WTC11 (cell line): Measurements from ENCODE around the gene RDH16. TPM values are rescaled to one million over a fixed set of nuclear protein-coding genes. Genes with fewer than 3 reads are reported as not detected.
"Not testable (repeated sequence)": the region's sequence is repeated elsewhere in the genome, so short reads cannot be mapped to it uniquely, and the experiment has no call there.

ENCODE experiments used
- ATAC-seq: fragments of 200-7000 bp; cut with Tn5 transposase; 2 replicates; pipeline ENCODE4 v1.10.0; 2021; ENCODE audit warnings: mild to moderate bottlenecking, moderate library complexity
- CTCF ChIA-PET: fragments of 300-600 bp; sonication (Branson Sonifier 250); formaldehyde crosslinking; loops from one replicate; lab custom pipeline; 2021; ENCODE audit warnings: antibody characterized with exemption; lab: Charles Lee
- POLR2A ChIA-PET: fragments of 350-600 bp; sonication (Branson Sonifier 250); formaldehyde crosslinking; loops from one replicate; lab custom pipeline; 2021; ENCODE audit warnings: antibody characterized with exemption; lab: Charles Lee
- DNase-seq: peaks from one replicate; pipeline ENCODE4 v3.0.0; 2021; ENCODE audit warnings: low spot score
- H3K27ac Mint-ChIP-seq: 2 replicates; pipeline ENCODE4 v1.8.0; 2021; ENCODE audit warnings: mixed read lengths
- H3K27me3 Mint-ChIP-seq: 2 replicates; pipeline ENCODE4 v1.8.0; 2021; ENCODE audit warnings: low read depth, mild to moderate bottlenecking, moderate library complexity, mixed read lengths
- H3K36me3 Mint-ChIP-seq: 2 replicates; pipeline ENCODE4 v1.8.0; 2021; ENCODE audit warnings: mixed read lengths
- H3K4me1 Mint-ChIP-seq: 2 replicates; pipeline ENCODE4 v1.8.0; 2022; ENCODE audit warnings: mixed read lengths
- H3K4me3 Mint-ChIP-seq: 2 replicates; pipeline ENCODE4 v1.8.0; 2021; ENCODE audit warnings: mild to moderate bottlenecking, moderate library complexity, mixed read lengths
- H3K9me3 Mint-ChIP-seq: 2 replicates; pipeline ENCODE4 v1.8.0; 2021; ENCODE audit warnings: mixed read lengths
- CBFB ChIP-seq: sonication (generic); formaldehyde crosslinking; IDR thresholded peaks from 2 replicates; pipeline ENCODE4 v1.8.1; 2022; ENCODE audit warnings: mild to moderate bottlenecking, low read depth, missing genetic modification reagents
- ELF4 ChIP-seq: sonication (generic); formaldehyde crosslinking; IDR thresholded peaks from 2 replicates; pipeline ENCODE4 v1.8.1; 2022; ENCODE audit warnings: low read depth, mild to moderate bottlenecking, moderate library complexity, missing genetic modification reagents
- JAZF1 ChIP-seq: fragments of 250-450 bp; sonication (Bioruptor Pico); IDR thresholded peaks from 2 replicates; pipeline ENCODE4 v1.9.0; 2021; ENCODE audit warnings: moderate library complexity, mild to moderate bottlenecking, inconsistent platforms
- KAT7 ChIP-seq: sonication (generic); formaldehyde crosslinking; IDR thresholded peaks from 2 replicates; pipeline ENCODE4 v1.8.1; 2023; ENCODE audit warnings: missing genetic modification reagents, mild to moderate bottlenecking, borderline replicate concordance
- MYBL2 ChIP-seq: sonication (generic); formaldehyde crosslinking; IDR thresholded peaks from 2 replicates; pipeline ENCODE4 v1.8.1; 2023; ENCODE audit warnings: mild to moderate bottlenecking, moderate library complexity, missing genetic modification reagents
- RORB ChIP-seq: fragments of 250-450 bp; sonication (Bioruptor Pico); IDR thresholded peaks from 2 replicates; pipeline ENCODE4 v1.9.0; 2021; ENCODE audit warnings: mild to moderate bottlenecking
- SMAD4 ChIP-seq: sonication (generic); formaldehyde crosslinking; IDR thresholded peaks from 2 replicates; pipeline ENCODE4 v1.8.0; 2022; ENCODE audit warnings: mild to moderate bottlenecking, missing genetic modification reagents
- SOX15 ChIP-seq: fragments of 250-450 bp; sonication (Bioruptor Pico); IDR thresholded peaks from 2 replicates; pipeline ENCODE4 v1.9.0; 2021; ENCODE audit warnings: mild to moderate bottlenecking
- SP1 ChIP-seq: sonication (generic); formaldehyde crosslinking; conservative IDR thresholded peaks from 2 replicates; pipeline ENCODE4 v1.8.1; 2022; ENCODE audit warnings: missing genetic modification reagents
- ZNF219 ChIP-seq: sonication (generic); formaldehyde crosslinking; IDR thresholded peaks from 2 replicates; pipeline ENCODE4 v1.8.0; 2023; ENCODE audit warnings: missing genetic modification reagents, mild to moderate bottlenecking, borderline replicate concordance
- ZNF317 ChIP-seq: sonication (generic); formaldehyde crosslinking; IDR thresholded peaks from 2 replicates; pipeline ENCODE4 v1.8.1; 2023; ENCODE audit warnings: low read depth, mild to moderate bottlenecking, moderate library complexity, missing genetic modification reagents, borderline replicate concordance
- total RNA-seq: library from RNA; stranded (reverse); gene quantifications from 3 replicates; pipeline ENCODE4 v1.2.3, GENCODE V29; 2021
- TF ChIP-seq, protein P1 (sequence below): sonication (generic); formaldehyde crosslinking; IDR thresholded peaks from 2 replicates; pipeline ENCODE4 v1.8.0; 2022; ENCODE audit warnings: mild to moderate bottlenecking, missing genetic modification reagents
- TF ChIP-seq, protein P2 (sequence below): sonication (generic); formaldehyde crosslinking; IDR thresholded peaks from 2 replicates; pipeline ENCODE4 v1.8.1; 2023; ENCODE audit warnings: mild to moderate bottlenecking, missing genetic modification reagents
- TF ChIP-seq, protein P3 (sequence below): sonication (generic); formaldehyde crosslinking; IDR thresholded peaks from 2 replicates; pipeline ENCODE4 v1.8.1; 2022; ENCODE audit warnings: low read depth, mild to moderate bottlenecking, moderate library complexity, missing genetic modification reagents, borderline replicate concordance
- TF ChIP-seq, protein P4 (sequence below): sonication (generic); formaldehyde crosslinking; IDR thresholded peaks from 2 replicates; pipeline ENCODE4 v1.8.1; 2023; ENCODE audit warnings: mild to moderate bottlenecking, missing genetic modification reagents
- TF ChIP-seq, protein P5 (sequence below): sonication (generic); formaldehyde crosslinking; IDR thresholded peaks from 2 replicates; pipeline ENCODE4 v1.8.0; 2023; ENCODE audit warnings: missing genetic modification reagents
- TF ChIP-seq, protein P6 (sequence below): sonication (generic); formaldehyde crosslinking; IDR thresholded peaks from 2 replicates; pipeline ENCODE4 v1.8.1; 2023; ENCODE audit warnings: mild to moderate bottlenecking, missing genetic modification reagents, moderate library complexity
- TF ChIP-seq, protein P7 (sequence below): sonication (generic); formaldehyde crosslinking; IDR thresholded peaks from 2 replicates; pipeline ENCODE4 v1.8.0; 2023; ENCODE audit warnings: mild to moderate bottlenecking, missing genetic modification reagents
- TF ChIP-seq, protein P8 (sequence below): sonication (generic); formaldehyde crosslinking; conservative IDR thresholded peaks from 2 replicates; pipeline ENCODE4 v1.8.1; 2022; ENCODE audit warnings: mild to moderate bottlenecking, missing genetic modification reagents

The RDH16 gene
- total RNA-seq, 1 experiment from 2014 or later = 1.0 TPM

DNA sequence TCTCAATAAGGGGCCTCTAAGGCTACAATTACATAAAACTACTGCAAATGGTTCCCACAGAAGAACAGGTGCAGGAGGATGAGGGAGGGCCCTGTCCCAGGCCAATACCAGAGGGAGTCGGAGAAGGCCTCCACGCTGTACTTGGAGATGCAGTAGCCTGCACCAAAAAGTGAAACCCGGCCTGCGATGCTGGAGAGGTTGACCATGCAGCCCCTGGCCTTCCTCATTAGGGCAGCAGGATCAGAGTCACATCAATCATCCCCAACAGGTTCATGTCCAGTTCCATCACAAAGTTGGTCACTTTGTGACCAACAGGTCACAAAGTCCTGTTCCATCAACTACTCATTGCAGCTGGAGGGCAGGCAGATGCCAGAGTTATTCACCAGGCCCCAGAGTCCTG is 26.0 kb upstream of the RDH16 start:
- POLR2A ChIA-PET = no interaction called here
- Mint-ChIP-seq H3K27me3 (no peaks in the 10 kb centered on the region; the same call in 1 of the 2 replicates), H3K27ac (no peak overlapping the region), H3K36me3 (no peaks in the 10 kb centered on the region), H3K4me1 (peaks cover 8% of the 10 kb centered on the region), H3K4me3 (no peak overlapping the region), H3K9me3 (peaks cover 11% of the 10 kb centered on the region; the same call in 1 of the 2 replicates)
- CTCF ChIA-PET = no interaction called here
- ATAC-seq (no peak), DNase-seq (no peak)
- TF ChIP-seq MYBL2 (no peak), ZNF317 (no peak), SP1 (CRISPR knock-in tag) (no peak), ZNF219 (no peak), CBFB (CRISPR knock-in tag) (no peak), JAZF1 (CRISPR knock-in tag) (no peak), SMAD4 (CRISPR knock-in tag) (no peak), ELF4 (no peak), RORB (no peak)
- TF ChIP-seq, protein P1, sequence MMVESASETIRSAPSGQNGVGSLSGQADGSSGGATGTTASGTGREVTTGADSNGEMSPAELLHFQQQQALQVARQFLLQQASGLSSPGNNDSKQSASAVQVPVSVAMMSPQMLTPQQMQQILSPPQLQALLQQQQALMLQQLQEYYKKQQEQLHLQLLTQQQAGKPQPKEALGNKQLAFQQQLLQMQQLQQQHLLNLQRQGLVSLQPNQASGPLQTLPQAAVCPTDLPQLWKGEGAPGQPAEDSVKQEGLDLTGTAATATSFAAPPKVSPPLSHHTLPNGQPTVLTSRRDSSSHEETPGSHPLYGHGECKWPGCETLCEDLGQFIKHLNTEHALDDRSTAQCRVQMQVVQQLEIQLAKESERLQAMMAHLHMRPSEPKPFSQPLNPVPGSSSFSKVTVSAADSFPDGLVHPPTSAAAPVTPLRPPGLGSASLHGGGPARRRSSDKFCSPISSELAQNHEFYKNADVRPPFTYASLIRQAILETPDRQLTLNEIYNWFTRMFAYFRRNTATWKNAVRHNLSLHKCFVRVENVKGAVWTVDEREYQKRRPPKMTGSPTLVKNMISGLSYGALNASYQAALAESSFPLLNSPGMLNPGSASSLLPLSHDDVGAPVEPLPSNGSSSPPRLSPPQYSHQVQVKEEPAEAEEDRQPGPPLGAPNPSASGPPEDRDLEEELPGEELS (CRISPR knock-in tag) = no peak
- TF ChIP-seq, protein P2, sequence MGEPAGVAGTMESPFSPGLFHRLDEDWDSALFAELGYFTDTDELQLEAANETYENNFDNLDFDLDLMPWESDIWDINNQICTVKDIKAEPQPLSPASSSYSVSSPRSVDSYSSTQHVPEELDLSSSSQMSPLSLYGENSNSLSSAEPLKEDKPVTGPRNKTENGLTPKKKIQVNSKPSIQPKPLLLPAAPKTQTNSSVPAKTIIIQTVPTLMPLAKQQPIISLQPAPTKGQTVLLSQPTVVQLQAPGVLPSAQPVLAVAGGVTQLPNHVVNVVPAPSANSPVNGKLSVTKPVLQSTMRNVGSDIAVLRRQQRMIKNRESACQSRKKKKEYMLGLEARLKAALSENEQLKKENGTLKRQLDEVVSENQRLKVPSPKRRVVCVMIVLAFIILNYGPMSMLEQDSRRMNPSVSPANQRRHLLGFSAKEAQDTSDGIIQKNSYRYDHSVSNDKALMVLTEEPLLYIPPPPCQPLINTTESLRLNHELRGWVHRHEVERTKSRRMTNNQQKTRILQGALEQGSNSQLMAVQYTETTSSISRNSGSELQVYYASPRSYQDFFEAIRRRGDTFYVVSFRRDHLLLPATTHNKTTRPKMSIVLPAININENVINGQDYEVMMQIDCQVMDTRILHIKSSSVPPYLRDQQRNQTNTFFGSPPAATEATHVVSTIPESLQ (CRISPR knock-in tag) = no peak
- TF ChIP-seq, protein P3, sequence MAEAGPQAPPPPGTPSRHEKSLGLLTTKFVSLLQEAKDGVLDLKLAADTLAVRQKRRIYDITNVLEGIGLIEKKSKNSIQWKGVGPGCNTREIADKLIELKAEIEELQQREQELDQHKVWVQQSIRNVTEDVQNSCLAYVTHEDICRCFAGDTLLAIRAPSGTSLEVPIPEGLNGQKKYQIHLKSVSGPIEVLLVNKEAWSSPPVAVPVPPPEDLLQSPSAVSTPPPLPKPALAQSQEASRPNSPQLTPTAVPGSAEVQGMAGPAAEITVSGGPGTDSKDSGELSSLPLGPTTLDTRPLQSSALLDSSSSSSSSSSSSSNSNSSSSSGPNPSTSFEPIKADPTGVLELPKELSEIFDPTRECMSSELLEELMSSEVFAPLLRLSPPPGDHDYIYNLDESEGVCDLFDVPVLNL (CRISPR knock-in tag) = no peak
- TF ChIP-seq, protein P4, sequence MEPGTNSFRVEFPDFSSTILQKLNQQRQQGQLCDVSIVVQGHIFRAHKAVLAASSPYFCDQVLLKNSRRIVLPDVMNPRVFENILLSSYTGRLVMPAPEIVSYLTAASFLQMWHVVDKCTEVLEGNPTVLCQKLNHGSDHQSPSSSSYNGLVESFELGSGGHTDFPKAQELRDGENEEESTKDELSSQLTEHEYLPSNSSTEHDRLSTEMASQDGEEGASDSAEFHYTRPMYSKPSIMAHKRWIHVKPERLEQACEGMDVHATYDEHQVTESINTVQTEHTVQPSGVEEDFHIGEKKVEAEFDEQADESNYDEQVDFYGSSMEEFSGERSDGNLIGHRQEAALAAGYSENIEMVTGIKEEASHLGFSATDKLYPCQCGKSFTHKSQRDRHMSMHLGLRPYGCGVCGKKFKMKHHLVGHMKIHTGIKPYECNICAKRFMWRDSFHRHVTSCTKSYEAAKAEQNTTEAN = no peak
- TF ChIP-seq, protein P5, sequence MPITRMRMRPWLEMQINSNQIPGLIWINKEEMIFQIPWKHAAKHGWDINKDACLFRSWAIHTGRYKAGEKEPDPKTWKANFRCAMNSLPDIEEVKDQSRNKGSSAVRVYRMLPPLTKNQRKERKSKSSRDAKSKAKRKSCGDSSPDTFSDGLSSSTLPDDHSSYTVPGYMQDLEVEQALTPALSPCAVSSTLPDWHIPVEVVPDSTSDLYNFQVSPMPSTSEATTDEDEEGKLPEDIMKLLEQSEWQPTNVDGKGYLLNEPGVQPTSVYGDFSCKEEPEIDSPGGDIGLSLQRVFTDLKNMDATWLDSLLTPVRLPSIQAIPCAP (CRISPR knock-in tag) = no peak

DNA sequence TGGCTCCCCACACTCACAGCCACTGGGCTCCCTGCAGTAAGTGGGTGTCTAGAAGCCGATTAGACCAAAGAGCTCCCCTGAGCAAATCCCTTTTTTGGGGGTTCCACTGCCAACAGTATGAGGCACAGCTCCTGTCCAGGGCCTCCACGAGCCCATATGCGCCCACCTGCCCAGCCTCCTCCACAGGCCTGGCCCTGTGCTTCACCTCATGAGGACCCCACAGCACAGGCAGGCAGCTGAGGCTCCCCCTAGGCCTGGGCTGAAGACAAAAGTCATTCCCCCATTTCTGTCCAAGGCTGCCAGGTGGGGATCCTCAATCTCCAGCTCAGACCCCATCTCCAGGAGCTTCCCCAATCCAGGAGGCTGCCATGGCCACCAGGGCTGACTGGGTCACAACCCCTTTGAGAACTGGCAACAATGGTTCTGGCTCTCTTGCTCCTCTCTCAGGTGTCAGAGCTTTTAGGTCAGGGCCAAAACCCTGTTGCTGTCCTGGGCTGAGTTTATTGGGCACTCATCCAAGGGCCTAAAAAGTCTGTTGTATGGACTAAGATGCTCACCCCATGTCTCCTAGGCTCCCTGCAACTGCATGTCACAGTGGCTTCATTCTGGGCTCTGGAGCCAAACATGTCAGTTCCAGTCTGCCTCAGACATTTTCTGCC is 25.3 kb upstream of the RDH16 start:
- DNase-seq, CTCF ChIA-PET, POLR2A ChIA-PET, H3K36me3 Mint-ChIP-seq, H3K27ac Mint-ChIP-seq, ATAC-seq, H3K4me3 Mint-ChIP-seq, H3K27me3 Mint-ChIP-seq, H3K4me1 Mint-ChIP-seq: not testable (repeated sequence)
- peaks cover 11% of the 10 kb centered on the region for H3K9me3 Mint-ChIP-seq

DNA sequence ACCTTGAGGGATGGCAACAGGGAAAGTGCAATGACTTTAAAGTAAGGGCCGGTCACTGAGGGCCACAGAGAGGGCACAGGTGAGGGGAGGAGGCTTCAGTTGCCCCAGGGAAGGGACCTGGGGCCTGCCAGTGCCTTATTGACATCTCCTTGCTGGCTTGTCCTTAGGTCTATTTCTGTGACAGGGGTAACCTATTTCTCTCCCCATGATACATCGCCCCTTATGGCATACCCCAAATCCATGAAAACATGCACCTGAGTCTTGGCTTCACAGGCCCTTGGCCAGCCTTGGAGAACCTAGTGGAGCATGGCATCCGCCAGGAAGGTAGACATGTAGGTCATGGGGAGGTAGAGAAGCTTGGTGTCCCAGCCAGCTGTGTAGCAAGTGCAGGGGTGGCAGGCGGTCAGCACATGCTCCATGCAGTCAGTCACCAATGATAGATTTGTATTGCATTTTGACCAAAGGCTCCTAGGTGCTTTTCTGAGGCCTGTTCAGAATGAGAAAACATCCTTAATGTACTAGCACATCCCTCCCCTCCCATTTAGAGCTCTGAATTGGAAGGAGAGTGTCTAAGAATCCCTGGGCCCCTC is 23.6 kb upstream of the RDH16 start:
- Mint-ChIP-seq H3K27me3 (no peaks in the 10 kb centered on the region; the same call in 1 of the 2 replicates), H3K4me3 (no peak overlapping the region), H3K36me3 (no peaks in the 10 kb centered on the region), H3K4me1 (no peaks in the 10 kb centered on the region), H3K27ac (no peak overlapping the region), H3K9me3 (peaks cover 14% of the 10 kb centered on the region)
- no peak for DNase-seq
- ChIA-PET POLR2A (no interaction called here), CTCF (no interaction called here)
- ATAC-seq = no peak
- TF ChIP-seq, protein P6, sequence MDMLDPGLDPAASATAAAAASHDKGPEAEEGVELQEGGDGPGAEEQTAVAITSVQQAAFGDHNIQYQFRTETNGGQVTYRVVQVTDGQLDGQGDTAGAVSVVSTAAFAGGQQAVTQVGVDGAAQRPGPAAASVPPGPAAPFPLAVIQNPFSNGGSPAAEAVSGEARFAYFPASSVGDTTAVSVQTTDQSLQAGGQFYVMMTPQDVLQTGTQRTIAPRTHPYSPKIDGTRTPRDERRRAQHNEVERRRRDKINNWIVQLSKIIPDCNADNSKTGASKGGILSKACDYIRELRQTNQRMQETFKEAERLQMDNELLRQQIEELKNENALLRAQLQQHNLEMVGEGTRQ (CRISPR knock-in tag) = no peak
- TF ChIP-seq, protein P7, sequence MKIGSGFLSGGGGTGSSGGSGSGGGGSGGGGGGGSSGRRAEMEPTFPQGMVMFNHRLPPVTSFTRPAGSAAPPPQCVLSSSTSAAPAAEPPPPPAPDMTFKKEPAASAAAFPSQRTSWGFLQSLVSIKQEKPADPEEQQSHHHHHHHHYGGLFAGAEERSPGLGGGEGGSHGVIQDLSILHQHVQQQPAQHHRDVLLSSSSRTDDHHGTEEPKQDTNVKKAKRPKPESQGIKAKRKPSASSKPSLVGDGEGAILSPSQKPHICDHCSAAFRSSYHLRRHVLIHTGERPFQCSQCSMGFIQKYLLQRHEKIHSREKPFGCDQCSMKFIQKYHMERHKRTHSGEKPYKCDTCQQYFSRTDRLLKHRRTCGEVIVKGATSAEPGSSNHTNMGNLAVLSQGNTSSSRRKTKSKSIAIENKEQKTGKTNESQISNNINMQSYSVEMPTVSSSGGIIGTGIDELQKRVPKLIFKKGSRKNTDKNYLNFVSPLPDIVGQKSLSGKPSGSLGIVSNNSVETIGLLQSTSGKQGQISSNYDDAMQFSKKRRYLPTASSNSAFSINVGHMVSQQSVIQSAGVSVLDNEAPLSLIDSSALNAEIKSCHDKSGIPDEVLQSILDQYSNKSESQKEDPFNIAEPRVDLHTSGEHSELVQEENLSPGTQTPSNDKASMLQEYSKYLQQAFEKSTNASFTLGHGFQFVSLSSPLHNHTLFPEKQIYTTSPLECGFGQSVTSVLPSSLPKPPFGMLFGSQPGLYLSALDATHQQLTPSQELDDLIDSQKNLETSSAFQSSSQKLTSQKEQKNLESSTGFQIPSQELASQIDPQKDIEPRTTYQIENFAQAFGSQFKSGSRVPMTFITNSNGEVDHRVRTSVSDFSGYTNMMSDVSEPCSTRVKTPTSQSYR (CRISPR knock-in tag) = no peak
- TF ChIP-seq, protein P8, sequence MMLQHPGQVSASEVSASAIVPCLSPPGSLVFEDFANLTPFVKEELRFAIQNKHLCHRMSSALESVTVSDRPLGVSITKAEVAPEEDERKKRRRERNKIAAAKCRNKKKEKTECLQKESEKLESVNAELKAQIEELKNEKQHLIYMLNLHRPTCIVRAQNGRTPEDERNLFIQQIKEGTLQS (CRISPR knock-in tag) = no peak
- no peak for TF ChIP-seq KAT7 (CRISPR knock-in tag)
- TF ChIP-seq, protein P3 (CRISPR knock-in tag) = no peak
- TF ChIP-seq SOX15 (CRISPR knock-in tag) = no peak
